Bone marrow (tissue), 2 donors: ENCODE results near the gene PRR33.
"Not testable (repeated sequence)": the region's sequence is repeated elsewhere in the genome, so short reads cannot be mapped to it uniquely, and the experiment has no call there.

Source experiments
- DNase-seq, 2 donors: peaks; one replicate each; lab custom pipeline; 2025; lab: John Stamatoyannopoulos, UW

PRR33 gene

GRCh38 chr11:1889224-1889930 lies 2.3 kb downstream of the PRR33 start:
- peak in 1 of 2 donors; percentile 64 for DNase-seq

GRCh38 chr11:1888811-1889210 lies 2.9 kb downstream of the PRR33 start:
- DNase-seq, result no peak

- DNase-seq, result no peak
These were observed 3.3 kb downstream of the PRR33 start for GRCh38 chr11:1888347-1888753.

GRCh38 chr11:1887451-1888346 lies 4.0 kb downstream of the PRR33 start:
- DNase-seq, result no peak

GRCh38 chr11:1886551-1886950 lies 5.1 kb downstream of the PRR33 start:
- not testable (repeated sequence) for DNase-seq

GRCh38 chr11:1884303-1884700 lies 7.4 kb downstream of the PRR33 start:
- no peak for DNase-seq

- DNase-seq, result no peak
These were observed 8.1 kb downstream of the PRR33 start for GRCh38 chr11:1883346-1884302.

- peak; percentile 43 to 47 for DNase-seq
These were observed 9.1 kb downstream of the PRR33 start for GRCh38 chr11:1882265-1883238.

- DNase-seq, result peak in 1 of 2 donors; percentile 6
These were observed 10.0 kb downstream of the PRR33 start for GRCh38 chr11:1881442-1882264.

GRCh38 chr11:1880746-1881441 lies 10.8 kb downstream of the PRR33 start:
- DNase-seq, result no peak

GRCh38 chr11:1879941-1880720 lies 11.6 kb downstream of the PRR33 start:
- no peak for DNase-seq

GRCh38 chr11:1879342-1879940 lies 12.3 kb downstream of the PRR33 start:
- no peak for DNase-seq

GRCh38 chr11:1878137-1879031 lies 13.3 kb downstream of the PRR33 start:
- DNase-seq, result no peak

- DNase-seq, result no peak
These were observed 14.2 kb downstream of the PRR33 start for GRCh38 chr11:1877211-1878136.

GRCh38 chr11:1876361-1877063 lies 15.2 kb downstream of the PRR33 start:
- DNase-seq, result peak in 1 of 2 donors; percentile 66
